DOHH2 (cell line): Measurements from ENCODE around the gene MGAT5.

Experiments used
- CTCF ChIP-seq: fragments of 200-600 bp; sonication (generic); IDR thresholded peaks from one replicate; pipeline ENCODE4 v1.5.1; 2014; ENCODE audit warnings: antibody characterized with exemption, mild to moderate bottlenecking, low read depth, low read length; ENCODE audit not compliant: poor library complexity, severe bottlenecking
- EZH2phosphoT487 ChIP-seq: fragments of 200-600 bp; sonication (generic); IDR thresholded peaks from 2 replicates; pipeline ENCODE4 v1.6.1; 2017; ENCODE audit warnings: borderline replicate concordance, mild to moderate bottlenecking, antibody characterized with exemption, low read length, moderate library complexity, mixed read lengths

GRCh38 chr2:134284119-134284670 is 30.3 kb downstream of the MGAT5 start:
- TF ChIP-seq CTCF (no peak), EZH2phosphoT487 (no peak)
